ENCODE data around the gene PTMS.

DNA sequence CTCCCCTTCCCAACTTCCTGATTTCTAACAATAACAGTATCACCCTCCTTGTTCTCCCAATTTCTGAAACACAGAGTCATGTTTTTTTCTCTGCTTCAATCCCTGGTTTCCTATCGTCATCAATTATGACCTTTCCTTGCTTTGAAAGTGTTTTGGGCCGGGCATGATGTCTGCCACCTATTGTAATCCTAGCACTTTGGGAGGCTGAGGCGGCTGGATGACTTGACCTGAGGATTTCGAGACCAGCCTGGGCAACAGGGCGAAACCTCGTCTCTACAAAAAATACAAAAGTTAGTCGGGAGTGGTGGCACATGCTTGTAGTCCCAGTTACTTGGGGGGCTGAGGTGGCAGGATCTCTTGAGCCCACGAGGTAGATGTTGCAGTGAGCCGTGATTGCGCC is 42.9 kb downstream of the PTMS start:
- no peak for TF ChIP-seq POLR2A (conservative IDR thresholded peaks at IDR 0.05)
- TF ChIP-seq ZNF165 (CRISPR knock-in tag; IDR thresholded peaks at IDR 0.05; ENCODE audit: borderline replicate concordance): no peak

Data from K562 (cell line).